ENCODE data around the gene EVI5.
"Not testable (repeated sequence)": the region's sequence is repeated elsewhere in the genome, so short reads cannot be mapped to it uniquely, and the experiment has no call there.

EVI5 gene

DNA sequence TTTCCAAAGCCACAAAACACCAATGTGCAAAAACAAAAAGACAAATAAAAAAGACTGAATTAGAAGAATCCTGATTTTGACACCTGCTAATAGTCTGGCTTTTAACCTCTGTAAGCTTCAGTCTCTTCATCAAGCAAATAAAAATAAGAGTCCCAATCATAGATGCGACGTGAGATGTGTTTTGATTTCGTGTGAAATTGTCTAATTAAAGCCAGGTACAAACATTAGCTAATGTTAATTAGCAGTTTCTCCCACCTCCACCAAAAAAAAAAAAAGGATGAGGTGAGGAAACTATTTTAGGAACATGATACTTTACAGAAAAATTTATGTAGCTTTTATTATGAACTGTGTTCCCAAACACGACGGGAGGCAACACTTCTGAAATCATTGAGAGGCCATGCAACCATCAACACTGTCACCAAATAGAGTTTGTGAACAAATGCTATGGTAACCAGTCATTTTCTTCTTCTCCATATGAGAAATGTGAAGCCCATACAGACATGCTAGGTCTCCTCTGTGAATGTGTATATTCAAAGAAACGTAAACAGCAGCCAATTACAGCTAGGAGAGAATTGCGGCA, 6.7 kb upstream of the EVI5 start:
- peak; percentile 24 for DNase-seq

DNA sequence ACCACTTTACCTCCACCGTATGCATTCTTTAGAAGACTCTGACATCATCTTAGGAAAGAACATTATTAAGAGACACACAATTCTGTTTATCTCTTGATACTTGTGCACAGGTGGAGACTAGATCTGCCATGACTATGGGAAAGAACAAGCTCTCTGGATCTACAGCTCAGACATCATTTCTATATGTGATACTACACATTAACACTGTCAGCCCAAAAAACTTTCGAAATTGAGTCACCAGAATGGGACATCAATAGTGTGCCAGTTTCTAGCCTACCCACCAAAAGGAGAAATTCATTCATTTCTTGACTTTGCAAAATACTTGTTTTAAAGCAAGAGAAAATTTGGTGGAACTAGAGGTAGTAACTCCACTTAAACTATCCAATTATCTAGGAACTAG, 6.0 kb upstream of the EVI5 start:
- DNase-seq = no peak

DNA sequence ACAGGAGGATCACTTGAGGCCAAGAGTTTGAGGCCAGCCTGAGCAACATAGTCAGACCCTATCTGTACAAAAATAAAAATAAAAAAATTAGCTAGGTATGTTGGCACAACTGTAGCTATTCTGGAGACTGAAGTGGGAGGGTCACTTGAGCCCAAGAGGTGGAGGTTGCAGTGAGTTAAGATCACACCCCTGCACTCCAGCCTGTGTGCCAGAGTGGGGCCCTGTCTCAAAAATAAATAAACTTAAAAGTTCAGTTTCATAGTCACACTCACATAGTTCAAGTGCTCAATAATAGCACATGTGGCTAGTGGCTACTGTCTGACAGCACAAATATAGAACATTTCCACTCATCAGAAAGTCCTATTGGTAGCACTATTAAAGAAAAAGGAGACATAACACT, 5.2 kb upstream of the EVI5 start:
- no peak for DNase-seq

DNA sequence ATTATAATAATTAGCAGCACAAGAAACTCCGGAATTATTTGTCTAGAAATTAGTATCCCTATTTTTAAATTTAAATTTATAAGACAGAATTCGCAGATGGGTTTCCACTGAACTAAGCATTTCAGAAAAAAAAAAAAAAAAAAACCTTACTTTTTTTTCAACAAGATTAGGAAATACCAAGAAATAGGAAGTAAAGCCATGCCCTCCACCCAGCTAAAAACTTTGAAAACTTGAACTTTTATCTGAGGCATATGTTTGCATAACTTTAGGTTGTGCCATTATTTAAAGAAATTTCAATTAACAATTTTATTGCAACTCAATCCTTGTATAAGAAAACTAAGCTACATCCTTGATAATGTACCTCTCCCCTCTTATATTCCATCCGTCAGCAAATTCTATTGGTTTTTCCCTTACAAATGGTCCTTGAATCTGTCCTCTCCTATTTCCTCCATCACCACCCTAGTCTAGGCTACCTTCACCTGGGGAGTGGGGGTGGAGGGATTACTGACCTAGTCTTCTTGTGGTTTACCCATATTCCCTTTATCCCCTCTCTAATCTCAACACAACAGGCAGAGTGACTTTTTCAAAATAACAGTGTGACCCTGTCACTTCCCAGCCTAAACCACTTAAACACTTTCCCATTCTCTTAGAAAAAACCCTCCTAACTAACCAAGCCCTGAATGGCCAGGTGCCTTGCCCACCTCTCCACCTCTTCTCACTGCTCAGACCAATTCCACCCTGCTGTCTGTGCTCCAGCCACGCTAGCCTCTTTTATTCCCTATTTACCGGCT, 1.4 kb upstream of the EVI5 start:
- no peak for DNase-seq

DNA sequence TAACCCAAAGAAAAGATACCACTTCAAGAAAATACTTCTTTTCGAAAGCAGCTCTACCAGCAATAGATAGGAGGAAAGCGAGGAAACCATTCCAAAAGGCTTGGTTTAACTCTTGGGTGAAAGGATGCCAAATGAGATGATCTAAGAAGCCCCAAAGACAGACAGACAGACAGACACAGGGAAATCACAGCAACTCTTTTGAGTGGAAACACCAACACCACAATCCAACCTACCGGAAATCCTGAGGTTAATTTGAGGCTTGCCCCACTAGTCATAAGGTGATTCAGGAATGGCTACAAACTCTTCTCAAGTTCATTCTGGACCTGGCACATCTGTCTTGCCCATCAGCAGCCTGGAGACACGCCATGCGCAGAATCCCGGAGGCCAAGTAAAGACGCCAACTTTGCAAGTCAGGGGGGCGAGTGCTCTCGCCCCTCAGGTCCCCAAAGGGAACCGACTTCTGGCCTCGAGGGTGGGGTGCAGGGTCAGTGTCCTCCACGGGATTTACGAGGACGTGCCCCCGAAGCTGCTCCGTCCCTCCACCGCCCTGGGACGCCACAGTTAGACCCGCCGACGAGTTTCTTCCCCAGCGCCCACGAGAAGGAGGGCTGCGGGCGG, 778 bp downstream of the EVI5 start:
- DNase-seq = no peak

DNA sequence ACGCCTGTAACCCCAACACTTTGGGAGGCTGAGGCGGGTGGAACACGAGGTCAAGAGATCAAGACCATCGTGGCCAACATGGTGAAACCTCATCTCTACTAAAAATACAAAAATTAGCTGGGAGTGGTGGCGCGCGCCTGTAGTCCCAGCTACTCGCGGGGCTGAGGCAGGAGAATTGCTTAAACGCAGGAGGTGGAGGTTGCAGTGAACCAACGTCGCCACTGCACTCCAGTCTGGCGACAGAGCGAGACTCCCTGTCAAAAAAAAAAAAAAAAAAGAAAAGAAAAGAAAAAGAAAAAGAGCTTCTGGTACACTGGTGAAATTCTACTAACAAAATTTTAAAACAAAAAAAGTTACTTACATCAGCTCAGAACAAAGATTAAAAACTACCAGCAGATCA, 1.4 kb downstream of the EVI5 start:
- not testable (repeated sequence) for DNase-seq

DNA sequence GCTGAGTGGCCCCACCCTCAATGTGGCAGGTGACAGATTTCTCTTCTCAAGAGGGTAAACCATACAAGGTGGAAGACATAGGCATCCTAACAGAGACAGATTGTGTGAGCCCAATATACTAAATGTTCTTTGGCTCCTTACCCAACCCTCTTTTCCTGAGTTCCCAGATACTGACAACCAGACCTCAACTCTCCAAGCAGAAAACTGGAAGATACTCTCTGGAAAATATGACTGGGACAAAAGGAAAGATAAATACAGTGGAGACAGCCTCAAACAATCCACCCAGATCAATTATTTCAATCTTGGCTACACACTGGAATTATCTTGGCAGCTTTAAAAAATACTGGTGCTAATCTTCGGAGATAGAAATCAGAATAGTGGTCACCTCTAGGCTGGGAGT, 6.5 kb downstream of the EVI5 start:
- DNase-seq = no peak

DNA sequence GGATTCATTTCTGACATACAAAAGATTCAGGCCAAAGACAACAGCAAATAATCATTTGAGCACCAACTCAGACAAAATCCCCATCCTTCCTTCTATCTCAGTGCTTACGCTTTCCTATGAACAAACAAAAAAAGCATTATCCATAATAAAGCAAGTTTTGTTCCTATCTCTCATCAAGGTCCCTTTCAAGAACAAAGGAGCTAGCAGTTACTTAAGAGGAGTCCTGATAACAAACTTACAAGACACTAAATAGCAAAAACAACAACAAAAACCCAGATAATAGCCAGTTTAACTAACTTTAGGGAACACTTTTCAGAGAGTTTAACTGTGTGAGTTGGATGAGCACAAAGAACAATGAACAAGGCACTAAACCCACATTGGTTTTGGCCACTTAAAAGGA, 10.5 kb downstream of the EVI5 start:
- no peak for DNase-seq

DNA sequence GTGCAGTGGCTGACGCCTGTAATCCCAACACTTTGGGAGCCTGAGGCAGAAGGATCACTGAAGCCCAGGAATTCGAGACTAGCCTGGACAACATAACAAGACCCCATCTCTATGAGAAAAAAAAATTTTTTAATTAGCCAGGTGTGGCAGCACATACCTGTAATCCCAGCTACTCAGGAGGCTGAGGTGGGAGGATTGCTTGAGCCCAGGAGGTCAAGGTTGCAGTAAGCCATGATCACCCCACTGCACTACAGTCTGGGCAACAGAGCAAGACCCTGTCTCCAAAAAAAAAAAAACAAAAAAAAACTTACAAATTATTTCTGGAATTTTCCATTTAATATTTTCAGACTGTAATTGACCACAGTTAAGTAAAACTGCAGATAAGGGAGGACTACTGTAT, 11.2 kb downstream of the EVI5 start:
- DNase-seq = not testable (repeated sequence)

DNA sequence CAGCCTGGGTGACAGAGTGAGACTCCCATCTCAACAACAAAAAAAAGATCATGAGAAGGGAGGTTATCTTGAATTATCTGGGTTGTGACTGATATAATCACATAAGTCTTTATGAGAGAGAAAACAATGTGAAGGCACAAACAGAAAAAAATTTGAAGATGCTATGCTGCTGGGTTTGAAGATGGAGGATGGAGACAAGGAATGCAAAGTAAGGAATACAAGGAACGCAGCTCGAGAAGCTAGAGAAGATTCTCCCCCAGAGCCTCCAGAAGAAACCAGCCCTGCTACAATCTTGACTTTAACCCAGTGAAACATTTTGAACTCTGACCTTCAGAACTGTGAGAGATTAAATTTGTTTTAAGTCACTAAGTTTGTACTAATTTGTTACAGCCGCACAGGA, 15.1 kb downstream of the EVI5 start:
- no peak for DNase-seq

DNA sequence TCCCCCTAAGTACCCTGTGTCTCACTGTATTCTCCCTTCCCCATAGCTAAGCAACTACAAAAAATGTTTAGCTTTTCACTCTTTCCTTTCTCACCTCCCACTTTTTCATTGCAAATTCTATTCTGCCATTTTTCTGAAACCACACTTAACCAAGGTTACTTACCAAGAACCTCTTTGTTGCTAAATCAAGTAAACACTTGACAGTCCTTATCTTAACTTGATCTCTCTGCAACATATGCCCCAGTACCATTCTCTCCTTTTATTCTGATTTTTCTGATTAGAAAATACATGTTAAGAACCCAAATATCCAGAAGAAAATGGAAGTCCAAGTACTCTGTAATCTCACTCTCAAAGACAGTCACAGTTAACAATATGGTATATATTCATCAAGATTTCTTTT, 16.0 kb downstream of the EVI5 start:
- no peak for DNase-seq

DNA sequence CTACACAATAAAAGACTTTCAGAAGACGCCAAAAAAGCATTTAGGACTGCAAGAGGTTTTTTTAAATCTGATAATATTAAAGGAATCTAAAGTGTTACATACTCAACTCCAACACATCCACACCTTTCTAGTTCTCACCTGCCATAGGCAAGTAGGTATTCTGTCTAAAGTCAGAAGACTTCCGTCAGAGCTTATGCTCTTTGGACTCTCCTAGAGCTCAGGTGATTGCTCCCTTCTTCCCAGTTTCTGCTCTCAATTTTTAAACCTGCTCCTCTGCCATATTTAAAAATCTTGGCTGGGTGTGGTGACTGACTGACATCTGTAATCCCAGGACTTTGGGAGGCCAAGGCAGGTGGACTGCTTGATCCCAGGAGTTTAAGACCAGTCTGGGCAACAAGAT, 16.6 kb downstream of the EVI5 start:
- no peak for DNase-seq

DNA sequence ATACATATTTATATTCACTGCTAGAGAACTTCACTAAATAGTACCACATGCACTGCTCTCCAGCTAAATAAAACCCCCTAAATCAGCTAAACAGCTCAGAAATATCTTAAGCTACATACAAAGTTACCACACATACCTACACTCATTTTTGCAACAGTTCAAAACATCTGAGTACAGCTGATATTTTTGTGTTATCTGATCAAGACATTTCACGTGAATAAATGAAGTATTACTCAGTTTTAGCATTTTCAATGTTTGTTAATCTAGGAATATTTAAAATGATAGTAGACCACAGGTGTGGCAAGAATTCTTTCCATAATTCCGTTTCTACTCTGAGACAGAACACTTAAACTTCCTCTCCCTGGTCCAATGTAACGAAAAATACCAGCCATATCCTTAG, 20.8 kb downstream of the EVI5 start:
- DNase-seq = no peak

DNA sequence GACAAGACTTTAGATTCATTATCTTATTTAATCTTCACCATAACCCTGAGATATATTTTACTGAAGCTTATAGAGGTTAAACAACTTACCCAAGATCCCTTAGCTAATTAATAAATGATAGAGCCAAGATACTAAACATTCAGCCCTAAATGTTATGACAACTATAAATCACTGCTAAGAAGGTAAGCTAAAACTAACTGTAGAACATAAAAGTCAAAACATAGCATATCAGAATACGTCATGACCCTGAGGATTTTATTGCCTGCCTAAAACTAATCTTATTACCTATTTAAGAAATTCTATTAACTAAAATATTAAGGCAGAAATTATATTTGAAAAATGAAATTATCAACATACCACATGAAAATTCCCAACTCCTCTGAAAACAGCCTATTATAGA, 22.6 kb downstream of the EVI5 start:
- DNase-seq = no peak

DNA sequence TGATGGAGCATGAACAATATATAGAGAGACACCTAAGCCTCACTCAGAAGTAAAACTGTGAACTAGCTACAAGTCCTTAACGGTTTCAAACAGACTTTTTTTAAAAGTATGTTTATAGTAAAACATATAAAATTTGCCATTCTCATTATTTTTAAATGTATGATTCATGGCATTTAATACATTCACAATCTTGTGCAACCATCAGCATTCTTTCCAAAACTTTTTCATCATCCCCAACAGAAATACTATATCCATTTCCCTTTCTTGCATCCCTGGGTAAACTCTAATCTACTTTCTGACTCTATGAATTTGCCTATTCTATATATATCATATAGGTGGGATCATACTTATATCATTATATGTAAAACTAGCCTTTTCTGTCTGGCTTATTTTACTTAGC, 25.5 kb downstream of the EVI5 start:
- no peak for DNase-seq

DNA sequence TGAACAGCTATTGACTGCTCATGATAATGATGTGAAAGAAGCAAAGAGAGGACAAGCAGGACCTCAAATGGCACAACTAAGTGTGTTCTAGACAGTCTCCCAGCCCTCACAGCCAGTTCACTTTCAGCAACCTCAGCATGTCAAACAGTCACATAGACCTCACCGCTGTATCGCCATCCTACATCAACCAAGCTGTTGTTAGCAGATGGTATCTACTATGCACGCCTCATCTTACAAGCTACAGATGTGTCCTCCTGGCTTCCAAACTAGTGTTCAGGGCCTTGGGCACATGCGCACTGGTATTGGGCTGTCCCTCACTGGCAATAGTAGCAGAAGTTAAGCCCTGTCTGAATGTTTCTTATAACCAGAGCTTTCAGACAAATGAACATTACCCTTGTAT, 28.4 kb downstream of the EVI5 start:
- no peak for DNase-seq

DNA sequence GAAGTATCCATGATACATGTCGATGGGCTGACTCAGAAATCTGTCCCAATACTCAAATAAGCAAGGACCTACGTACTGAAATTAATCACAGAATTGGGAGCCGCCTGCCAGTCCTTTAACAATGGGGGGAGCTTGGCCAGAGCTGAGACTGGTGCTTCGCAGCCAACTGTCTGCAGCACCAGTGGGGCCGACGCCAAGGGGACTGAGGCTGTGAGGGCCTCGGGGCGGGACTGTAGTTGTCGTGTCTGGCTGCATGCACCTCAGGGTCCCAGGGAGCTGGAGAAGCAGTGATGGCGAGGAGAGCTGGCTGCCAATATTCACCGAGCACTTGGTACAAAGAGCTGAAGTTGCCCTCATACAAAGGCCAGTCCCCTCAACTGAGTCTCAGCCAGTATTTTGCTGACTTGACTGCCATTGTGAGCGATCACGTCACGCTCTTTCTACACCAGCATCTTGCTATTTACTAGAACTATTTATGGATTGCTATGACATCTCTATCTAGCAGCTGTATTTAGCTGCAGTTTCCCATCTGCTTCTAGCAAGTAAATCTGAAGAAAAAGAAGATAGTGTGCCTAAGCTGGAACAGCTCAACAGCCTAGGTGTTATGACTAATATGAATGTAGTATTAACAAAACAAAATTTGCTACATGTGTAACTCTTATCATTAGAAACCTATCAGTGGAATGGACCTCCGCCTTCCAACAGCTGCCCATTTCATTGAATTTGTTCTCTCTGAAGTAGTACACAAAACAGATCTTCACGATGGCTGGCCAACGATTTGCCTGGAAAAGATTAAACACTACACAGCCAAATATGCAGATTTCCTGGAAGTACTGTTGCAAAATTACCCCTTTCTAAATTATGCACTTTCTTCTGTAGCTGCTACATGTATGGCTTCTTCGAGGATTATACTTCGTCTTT, 29.1 kb downstream of the EVI5 start:
- no peak for DNase-seq

DNA sequence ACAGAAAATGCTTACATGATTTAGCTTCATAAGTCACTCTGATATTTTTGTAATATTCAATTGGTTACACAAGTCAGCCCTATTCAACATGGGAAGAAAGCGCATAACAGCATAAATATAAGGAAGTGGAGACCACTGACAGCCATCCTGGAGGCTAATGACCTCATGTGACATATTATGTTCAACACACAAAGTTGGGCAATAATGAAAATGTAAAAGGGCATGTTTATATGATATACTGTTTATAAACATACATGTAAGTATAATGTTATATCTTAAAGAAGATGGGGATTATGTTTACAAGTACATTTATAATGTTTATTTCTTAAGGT, 30.2 kb downstream of the EVI5 start:
- DNase-seq = no peak

DNA sequence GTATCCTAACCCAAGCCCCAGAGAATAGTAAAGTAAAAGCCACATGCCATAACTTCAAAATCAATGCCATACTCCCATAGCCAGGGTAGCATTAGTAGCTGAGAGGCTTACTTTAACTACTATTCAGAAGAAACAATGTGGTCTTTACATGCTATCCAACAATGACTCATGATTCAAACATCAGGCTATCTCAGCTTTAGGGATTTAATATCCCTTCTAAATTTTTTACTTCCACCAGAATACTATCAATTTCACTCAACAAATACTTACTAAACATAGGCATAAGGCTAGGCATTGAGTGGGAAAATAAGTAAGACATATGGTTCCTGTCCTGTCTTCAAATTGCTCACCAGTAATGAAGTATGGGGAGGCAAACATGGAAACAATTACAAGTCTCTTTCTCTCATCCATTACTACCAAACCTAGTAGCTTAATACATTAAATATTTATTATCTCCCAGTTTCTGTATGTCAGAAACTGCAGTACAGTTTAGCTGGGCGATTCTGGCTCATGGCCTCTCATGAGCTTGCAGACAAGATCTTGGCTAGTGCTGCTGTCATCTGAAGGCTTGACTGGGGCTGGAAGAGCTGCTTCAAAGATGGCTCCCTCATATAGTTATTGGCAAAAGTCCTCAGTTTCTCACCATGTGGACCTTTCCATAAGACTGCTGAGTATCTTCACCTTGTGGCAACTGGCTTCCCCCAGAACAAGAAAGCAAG, 30.7 kb downstream of the EVI5 start:
- no peak for DNase-seq

DNA sequence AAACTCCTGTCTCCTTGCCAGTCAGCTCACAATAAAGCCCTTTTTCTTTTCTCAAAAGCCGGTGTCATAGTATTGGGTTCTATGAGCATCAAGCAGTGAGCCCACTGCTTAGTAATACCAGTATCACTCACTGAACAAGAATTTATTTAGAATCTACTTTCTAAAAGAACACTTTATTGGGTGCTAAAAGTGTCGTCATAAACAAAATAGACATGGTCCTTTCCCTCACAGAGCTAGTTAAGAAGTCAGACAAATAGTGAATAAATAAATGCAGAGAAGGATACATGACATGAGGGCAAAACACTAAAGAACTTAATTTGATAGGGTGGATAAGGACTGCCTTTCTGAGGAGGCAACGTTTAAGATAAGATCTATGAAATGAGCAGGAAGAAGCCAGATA, 32.2 kb downstream of the EVI5 start:
- no peak for DNase-seq

DNA sequence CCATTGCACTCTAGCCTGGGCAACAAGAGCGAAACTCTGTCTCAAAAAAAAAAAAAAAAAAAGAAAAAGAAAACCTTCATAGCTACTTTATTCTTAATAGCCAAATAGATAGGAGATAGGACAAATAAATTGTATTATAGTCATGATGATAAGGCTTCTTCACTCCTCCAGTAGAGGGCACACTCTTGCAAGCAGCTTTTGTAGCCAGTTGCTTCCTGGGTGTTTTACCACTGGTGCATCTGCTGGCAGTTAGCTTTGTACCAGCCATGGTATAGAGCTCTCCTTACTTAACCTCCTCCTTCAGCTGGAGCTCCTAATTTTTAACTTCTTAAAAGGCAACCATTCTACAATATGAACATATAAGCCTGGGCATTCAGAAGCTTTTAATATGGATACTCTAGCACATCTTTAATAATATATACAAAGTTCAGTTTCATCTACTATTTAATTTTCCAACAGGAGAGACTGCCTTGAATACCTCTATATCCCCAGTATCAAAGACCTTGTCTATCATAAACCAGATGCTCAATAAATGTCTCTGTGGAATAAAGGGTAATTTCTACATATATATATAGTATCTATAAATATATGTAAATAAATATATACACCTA, 35.8 kb downstream of the EVI5 start:
- DNase-seq = peak; percentile 24

DNA sequence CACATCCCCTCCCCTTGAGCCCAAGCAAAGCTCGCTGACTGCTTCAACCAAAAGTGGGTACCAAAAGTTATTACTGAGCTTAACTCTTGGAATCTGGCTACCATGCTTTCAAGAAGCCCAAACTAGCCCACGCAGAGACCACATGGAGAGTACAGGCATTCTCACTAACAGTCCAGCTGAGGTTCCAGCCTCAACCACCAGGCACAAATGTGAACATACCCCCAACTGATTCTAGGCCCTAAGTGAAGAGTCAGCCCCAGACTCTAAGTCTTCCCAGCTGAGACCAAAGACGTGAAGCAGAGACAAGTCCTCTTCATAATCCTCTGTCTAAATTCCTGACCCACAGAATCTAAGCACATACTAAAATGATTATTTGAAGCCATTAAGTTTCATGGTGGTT, 36.8 kb downstream of the EVI5 start:
- DNase-seq = no peak

DNA sequence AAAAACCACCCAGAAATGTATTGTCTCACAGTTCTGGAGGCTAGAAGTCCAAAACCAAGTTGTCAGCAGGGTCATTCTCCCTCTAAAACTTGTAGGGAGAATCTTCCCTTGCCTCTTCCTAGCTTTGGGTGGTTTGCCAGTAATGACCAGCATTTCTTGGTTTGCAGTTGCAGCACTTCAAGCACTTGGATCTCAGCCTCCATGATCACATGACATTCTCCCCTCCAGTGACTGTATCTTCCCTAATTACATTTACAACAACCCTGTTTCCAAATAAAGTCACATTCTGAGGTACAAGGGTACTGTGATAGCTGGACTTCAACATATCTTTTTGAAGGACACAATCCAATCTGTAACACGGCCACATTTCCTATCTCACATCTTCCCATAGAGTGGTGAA, 37.2 kb downstream of the EVI5 start:
- no peak for DNase-seq

All from NCI-H774 (cell line).